Immature natural killer cell (primary cell): ENCODE results near the gene STX4. TPM values are rescaled to one million over a fixed set of nuclear protein-coding genes. Genes with fewer than 3 reads are reported as not detected.
A peak's percentile ranks its signal among the peaks of the same experiment; 100 is the strongest.

ENCODE experiments used
- DNase-seq, 3 donors: peaks; one replicate each; pipeline ENCODE4 v3.0.0; 2022; ENCODE audit warnings: mixed read lengths in 1 of 3
- H3K27ac Mint-ChIP-seq, 6 donors: one replicate each; pipeline ENCODE4 v1.8.0; 2020; ENCODE audit warnings: mixed read lengths in 6 of 6, mild to moderate bottlenecking in 5 of 6, inconsistent platforms in 4 of 6, moderate library complexity in 3 of 6
- H3K27me3 Mint-ChIP-seq, 3 donors: one replicate each; pipeline ENCODE4 v1.8.0; 2020 to 2021; ENCODE audit warnings: low read depth in 3 of 3, mild to moderate bottlenecking in 3 of 3, mixed read lengths in 3 of 3, moderate library complexity in 3 of 3, inconsistent platforms in 1 of 3
- H3K36me3 Mint-ChIP-seq, 3 donors: one replicate each; pipeline ENCODE4 v1.8.0; 2020; ENCODE audit warnings: mixed read lengths in 3 of 3, inconsistent platforms in 2 of 3, mild to moderate bottlenecking in 2 of 3
- H3K4me1 Mint-ChIP-seq, 2 donors: one replicate each; pipeline ENCODE4 v1.8.0; 2020; ENCODE audit warnings: inconsistent platforms in 2 of 2, mild to moderate bottlenecking in 2 of 2, mixed read lengths in 2 of 2, moderate library complexity in 1 of 2
- H3K4me3 Mint-ChIP-seq, 5 donors: one replicate each; pipeline ENCODE4 v1.8.0; 2020; ENCODE audit warnings: mild to moderate bottlenecking in 5 of 5, mixed read lengths in 5 of 5, inconsistent platforms in 3 of 5, moderate library complexity in 3 of 5
- H3K9me3 Mint-ChIP-seq, 6 donors: one replicate each; pipeline ENCODE4 v1.8.0; 2020; ENCODE audit warnings: mild to moderate bottlenecking in 6 of 6, mixed read lengths in 6 of 6, inconsistent platforms in 4 of 6, moderate library complexity in 3 of 6
- polyA plus RNA-seq, 3 donors: library from polyadenylated mRNA; unstranded; fragments of 300-500 nt; fragmentation: Illumina TruSeq; gene quantifications; one replicate each; pipeline ENCODE4 v1.2.3, GENCODE V29; 2021

The STX4 gene
- polyA plus RNA-seq, 3 donors from 2014 or later: 31.3 to 46.4 (median 33.3) TPM

DNA sequence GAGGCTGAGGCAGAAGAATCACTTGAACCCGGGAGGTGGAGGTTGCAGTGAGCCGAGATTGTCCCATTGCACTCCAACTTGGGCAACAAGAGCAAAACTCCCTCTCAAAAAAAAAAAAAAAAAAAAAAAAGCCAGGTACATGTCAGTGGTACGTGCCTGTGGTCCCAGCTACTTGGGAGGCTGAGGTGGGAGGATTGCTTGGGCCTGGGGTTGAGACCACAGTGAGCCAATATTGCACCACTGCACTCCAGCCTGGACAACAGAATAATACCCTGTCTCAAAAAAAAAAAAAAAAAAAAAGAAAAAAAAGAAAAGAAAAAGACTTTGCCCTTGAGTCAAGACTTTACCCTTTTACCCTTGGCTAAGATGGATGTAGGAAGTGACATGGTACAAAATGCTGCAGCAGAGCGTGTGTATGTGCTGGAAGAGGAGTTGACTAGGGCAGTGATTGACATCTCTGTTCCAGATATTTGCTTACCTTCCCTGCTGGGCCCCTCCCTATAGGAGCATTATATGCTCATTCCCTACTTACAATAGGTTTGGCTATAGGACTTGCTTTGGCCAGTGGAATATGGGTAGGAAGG is 10.6 kb downstream of the STX4 start:
- no peak overlapping the region for H3K4me3 Mint-ChIP-seq
- peaks cover 0 to 2% (median 0%) of the 10 kb centered on the region in 3 donors for H3K27me3 Mint-ChIP-seq
- no peak for DNase-seq
- no peaks in the 10 kb centered on the region for H3K9me3 Mint-ChIP-seq
- peaks cover 0 to 2% of the 10 kb centered on the region in 2 donors for H3K4me1 Mint-ChIP-seq
- H3K36me3 Mint-ChIP-seq: peaks cover 4 to 10% (median 4%) of the 10 kb centered on the region in 3 donors
- no peak overlapping the region for H3K27ac Mint-ChIP-seq

DNA sequence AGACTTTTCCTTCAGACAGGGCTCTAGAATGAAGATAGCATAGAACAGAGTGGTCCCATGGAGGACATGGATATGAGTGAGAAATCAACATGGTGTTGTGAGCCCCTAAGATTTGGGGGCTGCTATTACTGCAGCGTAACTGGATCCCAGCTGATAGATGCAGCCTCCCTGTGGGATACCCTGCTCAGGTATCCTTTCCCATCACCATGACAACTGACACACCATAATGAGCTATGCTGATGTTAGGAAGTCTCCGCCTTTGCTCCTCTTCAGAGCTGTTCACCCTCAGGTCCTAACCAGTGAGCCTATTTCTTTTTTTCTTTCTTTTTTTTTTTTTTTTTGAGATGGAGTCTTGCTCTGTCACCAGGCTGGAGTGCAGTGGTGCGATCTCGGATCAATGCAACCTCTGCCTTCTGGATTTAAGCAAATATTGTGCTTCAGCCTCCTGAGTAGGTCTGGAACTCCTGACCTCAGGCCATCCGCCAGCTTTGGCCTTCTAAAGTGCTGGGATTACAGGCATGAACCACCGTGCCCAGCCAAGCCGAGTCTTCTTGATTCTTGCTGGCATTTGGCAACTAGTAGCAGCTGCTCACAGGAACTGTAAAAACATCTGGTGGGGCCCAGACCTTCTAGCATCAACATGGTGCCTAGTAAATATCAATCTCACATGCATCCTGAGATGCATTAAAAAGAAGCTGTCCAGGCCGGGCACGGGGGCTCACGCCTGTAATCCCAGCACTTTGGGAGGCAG is 17.1 kb downstream of the STX4 start:
- H3K27me3 Mint-ChIP-seq: peaks cover 0 to 3% (median 2%) of the 10 kb centered on the region in 3 donors
- H3K4me3 Mint-ChIP-seq: no peak overlapping the region
- no peaks in the 10 kb centered on the region for H3K9me3 Mint-ChIP-seq
- DNase-seq: no peak
- no peak overlapping the region for H3K27ac Mint-ChIP-seq
- H3K4me1 Mint-ChIP-seq: peaks cover 0 to 2% of the 10 kb centered on the region in 2 donors
- H3K36me3 Mint-ChIP-seq: peaks cover 0 to under 1% (median 0%) of the 10 kb centered on the region in 3 donors

- Mint-ChIP-seq H3K4me3 (no peak overlapping the region), H3K36me3 (peaks cover 0 to 4% (median 0%) of the 10 kb centered on the region in 3 donors), H3K4me1 (no peaks in the 10 kb centered on the region), H3K27me3 (peaks cover 0 to 3% (median 2%) of the 10 kb centered on the region in 3 donors), H3K27ac (no peak overlapping the region), H3K9me3 (no peaks in the 10 kb centered on the region)
- no peak for DNase-seq
Observed at GRCh38 chr16:31052114-31052513, 18.8 kb downstream of the STX4 start.

GRCh38 chr16:31055613-31056012 is 22.3 kb downstream of the STX4 start:
- Mint-ChIP-seq H3K27ac (no peak overlapping the region), H3K9me3 (no peaks in the 10 kb centered on the region), H3K4me1 (peaks cover 7 to 11% of the 10 kb centered on the region in 2 donors), H3K4me3 (no peak overlapping the region), H3K36me3 (peaks cover 0 to 10% (median 3%) of the 10 kb centered on the region in 3 donors), H3K27me3 (peaks cover 0 to 6% (median 2%) of the 10 kb centered on the region in 3 donors)
- DNase-seq: no peak

DNA sequence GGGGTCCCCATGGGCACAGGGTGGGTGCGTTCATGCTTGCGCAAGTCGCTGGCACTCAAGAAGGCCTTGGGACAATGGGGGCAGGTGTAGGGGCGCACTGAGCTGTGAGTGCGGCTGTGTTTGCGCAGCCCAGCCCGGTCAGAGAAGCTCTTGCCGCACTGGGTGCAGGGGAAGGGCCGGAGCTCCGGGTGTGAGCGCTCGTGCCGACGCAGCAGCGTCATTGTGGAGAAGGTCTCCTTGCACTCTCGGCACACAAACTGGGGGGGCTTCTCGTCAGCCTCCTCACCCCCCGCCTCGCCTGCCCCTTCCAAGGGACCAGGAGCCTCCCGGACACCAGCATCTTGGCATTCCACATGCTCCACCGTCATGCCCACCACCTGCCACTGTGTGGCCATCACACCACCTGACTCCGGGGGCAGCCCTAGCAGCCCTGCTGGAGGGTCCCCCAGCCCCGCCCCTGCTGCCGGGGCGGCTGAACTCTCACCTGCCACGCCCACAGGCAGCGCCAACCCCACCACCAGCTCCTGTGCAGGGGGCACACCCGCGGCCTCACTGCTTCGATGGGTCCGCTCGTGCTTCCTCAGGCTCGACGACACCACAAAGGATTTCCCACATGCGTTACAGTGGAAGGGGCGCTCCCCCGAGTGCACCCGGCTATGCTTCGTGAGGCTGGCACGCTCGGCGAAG is 27.9 kb downstream of the STX4 start:
- peaks cover 0 to 8% (median 6%) of the 10 kb centered on the region in 3 donors for H3K36me3 Mint-ChIP-seq
- no peaks in the 10 kb centered on the region for H3K9me3 Mint-ChIP-seq
- H3K4me1 Mint-ChIP-seq: peaks cover 49 to 56% of the 10 kb centered on the region in 2 donors
- H3K4me3 Mint-ChIP-seq: no peak overlapping the region
- DNase-seq: no peak
- peaks cover 4 to 9% (median 5%) of the 10 kb centered on the region in 3 donors for H3K27me3 Mint-ChIP-seq
- no peak overlapping the region for H3K27ac Mint-ChIP-seq

- H3K27ac Mint-ChIP-seq: peak overlapping the region in 1 of 6 donors; percentile 66
Observed at GRCh38 chr16:31061813-31062440, 28.6 kb downstream of the STX4 start.

GRCh38 chr16:31063495-31063842 is 30.1 kb downstream of the STX4 start:
- Mint-ChIP-seq H3K9me3 (no peaks in the 10 kb centered on the region), H3K27me3 (peaks cover 4 to 6% (median 6%) of the 10 kb centered on the region in 3 donors), H3K36me3 (peaks cover 0 to 8% (median 6%) of the 10 kb centered on the region in 3 donors), H3K27ac (peak overlapping the region; percentile 79 to 96 (median 93)), H3K4me1 (peaks cover 63 to 67% of the 10 kb centered on the region in 2 donors), H3K4me3 (peak overlapping the region; percentile 83 to 87 (median 86))
- DNase-seq: peak in 1 of 3 donors; percentile 25

More at GRCh38 chr16:31061813-31062440, 28.6 kb downstream of the STX4 start:
- peak overlapping the region in 4 of 5 donors; percentile 15 to 30 (median 23) for H3K4me3 Mint-ChIP-seq
- peaks cover 4 to 9% (median 5%) of the 10 kb centered on the region in 3 donors for H3K27me3 Mint-ChIP-seq
- H3K4me1 Mint-ChIP-seq: peaks cover 56 to 61% of the 10 kb centered on the region in 2 donors
- H3K9me3 Mint-ChIP-seq: no peaks in the 10 kb centered on the region
- no peak for DNase-seq
- H3K36me3 Mint-ChIP-seq: peaks cover 0 to 8% (median 6%) of the 10 kb centered on the region in 3 donors

DNA sequence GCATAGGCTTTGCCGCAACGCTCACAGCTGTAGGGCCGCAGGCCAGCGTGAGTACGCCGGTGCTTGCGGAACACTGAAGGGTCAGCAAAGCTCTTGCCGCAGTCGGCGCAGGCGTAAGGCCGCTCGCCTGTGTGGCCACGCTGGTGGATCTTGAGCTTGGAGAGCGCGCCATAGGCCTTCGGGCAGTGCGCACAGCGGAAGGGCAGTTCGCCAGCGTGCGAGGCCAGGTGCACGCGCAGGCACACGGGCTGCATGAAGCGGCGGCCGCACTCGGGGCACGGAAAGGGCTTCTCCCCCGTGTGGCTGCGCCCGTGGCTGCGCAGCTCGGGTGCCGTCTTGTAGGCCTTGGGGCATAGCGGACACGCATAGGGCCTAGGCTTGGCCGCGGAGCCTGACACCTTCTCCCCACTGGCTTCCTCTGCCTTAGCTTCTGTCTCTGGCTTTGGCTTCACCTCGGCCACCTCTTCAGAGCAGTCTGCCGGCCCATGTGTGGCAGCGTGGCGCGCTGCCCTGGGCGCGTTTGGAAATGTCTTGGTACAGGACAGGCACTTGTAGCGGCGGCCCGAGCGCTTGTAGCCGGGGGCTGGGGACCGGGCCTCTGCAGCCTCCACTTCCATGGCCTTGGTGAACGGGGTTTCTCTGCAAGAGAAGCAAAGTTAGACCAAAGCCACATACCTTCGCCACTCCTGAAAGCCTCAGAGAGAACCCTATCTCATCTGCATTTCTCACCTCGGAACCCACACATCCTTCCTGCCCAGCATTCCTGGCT is 30.7 kb downstream of the STX4 start:
- peaks cover 66 to 68% of the 10 kb centered on the region in 2 donors for H3K4me1 Mint-ChIP-seq
- H3K9me3 Mint-ChIP-seq: no peaks in the 10 kb centered on the region

GRCh38 chr16:31064882-31065461 is 31.6 kb downstream of the STX4 start:
- Mint-ChIP-seq H3K4me3 (peak overlapping the region; percentile 83 to 87 (median 86)), H3K9me3 (no peaks in the 10 kb centered on the region), H3K27me3 (peaks cover 4 to 7% (median 6%) of the 10 kb centered on the region in 3 donors), H3K4me1 (peaks cover 68 to 69% of the 10 kb centered on the region in 2 donors), H3K36me3 (peaks cover 0 to 8% (median 3%) of the 10 kb centered on the region in 3 donors), H3K27ac (peak overlapping the region; percentile 79 to 96 (median 93))
- DNase-seq: no peak

More for the DNA sequence above, 30.7 kb downstream of the STX4 start:
- Mint-ChIP-seq H3K4me3 (peak overlapping the region; percentile 83 to 87 (median 86)), H3K27me3 (peaks cover 4 to 7% (median 6%) of the 10 kb centered on the region in 3 donors), H3K27ac (peak overlapping the region; percentile 79 to 96 (median 93)), H3K36me3 (peaks cover 0 to 8% (median 6%) of the 10 kb centered on the region in 3 donors)
- peak; percentile 71 to 77 (median 76) for DNase-seq

DNA sequence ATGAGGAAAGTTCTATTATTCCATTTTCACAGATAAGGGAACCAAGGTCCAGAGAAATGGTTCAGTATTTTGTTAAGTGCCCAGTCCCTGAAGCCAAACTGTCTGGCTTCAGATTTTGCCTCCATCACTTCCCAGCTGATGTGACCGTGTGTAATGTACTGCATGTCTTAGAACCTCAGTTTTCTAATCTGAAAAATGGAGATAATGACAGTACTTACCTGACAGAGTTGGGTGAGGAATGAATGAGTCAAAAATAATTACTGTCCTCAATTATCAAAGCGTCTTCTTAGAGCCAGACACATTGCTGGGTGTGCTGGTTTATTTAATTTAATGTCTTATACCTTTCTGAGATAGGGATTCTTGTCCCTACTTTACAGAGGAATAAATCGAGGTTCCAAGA is 34.0 kb downstream of the STX4 start:
- Mint-ChIP-seq H3K9me3 (no peaks in the 10 kb centered on the region), H3K4me1 (peaks cover 61 to 71% of the 10 kb centered on the region in 2 donors), H3K27me3 (peaks cover 6 to 7% (median 6%) of the 10 kb centered on the region in 3 donors), H3K27ac (peak overlapping the region in 5 of 6 donors; percentile 54 to 81 (median 69)), H3K4me3 (no peak overlapping the region), H3K36me3 (peaks cover 0 to 3% (median 0%) of the 10 kb centered on the region in 3 donors)
- DNase-seq: no peak

GRCh38 chr16:31071861-31072260 is 38.5 kb downstream of the STX4 start:
- H3K27ac Mint-ChIP-seq: peak overlapping the region; percentile 85 to 95 (median 90)
- H3K4me1 Mint-ChIP-seq: peaks cover 45 to 60% of the 10 kb centered on the region in 2 donors
- peaks cover 0 to 3% (median 0%) of the 10 kb centered on the region in 3 donors for H3K36me3 Mint-ChIP-seq
- H3K9me3 Mint-ChIP-seq: no peaks in the 10 kb centered on the region
- H3K4me3 Mint-ChIP-seq: peak overlapping the region; percentile 94 to 96 (median 95)
- H3K27me3 Mint-ChIP-seq: peaks cover 2 to 18% (median 17%) of the 10 kb centered on the region in 3 donors
- no peak for DNase-seq

DNA sequence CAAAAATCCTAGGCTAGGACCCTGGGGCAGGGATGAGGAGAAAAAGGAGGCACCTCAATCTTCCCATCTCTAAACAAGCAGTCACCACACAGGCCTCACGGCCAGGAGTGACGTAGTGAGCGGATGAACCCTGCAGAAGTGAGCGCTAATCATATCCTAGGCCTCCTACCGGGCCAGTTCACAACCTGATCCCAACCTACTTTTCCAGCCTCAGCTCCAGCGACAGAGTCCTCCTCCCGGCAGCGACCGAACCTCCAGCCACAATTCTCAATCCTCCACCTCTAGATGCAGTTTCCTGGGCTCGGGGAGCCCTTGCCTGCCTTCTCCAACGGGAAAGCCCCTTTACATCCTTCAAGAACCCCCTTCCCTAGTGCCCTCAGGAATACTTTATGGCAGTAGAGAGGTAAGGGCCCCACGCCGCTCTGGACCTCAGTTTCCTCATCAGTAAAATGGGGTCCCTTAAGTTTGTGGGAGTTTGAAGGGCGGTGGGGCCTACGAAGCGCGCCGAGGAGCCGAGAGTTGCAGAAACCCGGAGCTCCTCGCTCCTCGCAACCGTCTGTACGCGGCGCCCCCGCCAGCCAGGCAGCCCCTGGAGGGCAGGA is 39.3 kb downstream of the STX4 start:
- DNase-seq: no peak
- H3K4me1 Mint-ChIP-seq: peaks cover 43 to 53% of the 10 kb centered on the region in 2 donors

More for the DNA sequence above, 39.3 kb downstream of the STX4 start:
- peaks cover 0 to 3% (median 0%) of the 10 kb centered on the region in 3 donors for H3K36me3 Mint-ChIP-seq
- H3K27me3 Mint-ChIP-seq: peaks cover 2 to 18% (median 17%) of the 10 kb centered on the region in 3 donors
- H3K27ac Mint-ChIP-seq: peak overlapping the region; percentile 85 to 95 (median 90)
- peak overlapping the region; percentile 94 to 96 (median 95) for H3K4me3 Mint-ChIP-seq
- H3K9me3 Mint-ChIP-seq: no peaks in the 10 kb centered on the region
